ENCODE data around the gene TBX22. TPM values are rescaled to one million over a fixed set of nuclear protein-coding genes. Genes with fewer than 3 reads are reported as not detected.

TBX22 gene, protein sequence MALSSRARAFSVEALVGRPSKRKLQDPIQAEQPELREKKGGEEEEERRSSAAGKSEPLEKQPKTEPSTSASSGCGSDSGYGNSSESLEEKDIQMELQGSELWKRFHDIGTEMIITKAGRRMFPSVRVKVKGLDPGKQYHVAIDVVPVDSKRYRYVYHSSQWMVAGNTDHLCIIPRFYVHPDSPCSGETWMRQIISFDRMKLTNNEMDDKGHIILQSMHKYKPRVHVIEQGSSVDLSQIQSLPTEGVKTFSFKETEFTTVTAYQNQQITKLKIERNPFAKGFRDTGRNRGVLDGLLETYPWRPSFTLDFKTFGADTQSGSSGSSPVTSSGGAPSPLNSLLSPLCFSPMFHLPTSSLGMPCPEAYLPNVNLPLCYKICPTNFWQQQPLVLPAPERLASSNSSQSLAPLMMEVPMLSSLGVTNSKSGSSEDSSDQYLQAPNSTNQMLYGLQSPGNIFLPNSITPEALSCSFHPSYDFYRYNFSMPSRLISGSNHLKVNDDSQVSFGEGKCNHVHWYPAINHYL
- not detected for total RNA-seq

DNA sequence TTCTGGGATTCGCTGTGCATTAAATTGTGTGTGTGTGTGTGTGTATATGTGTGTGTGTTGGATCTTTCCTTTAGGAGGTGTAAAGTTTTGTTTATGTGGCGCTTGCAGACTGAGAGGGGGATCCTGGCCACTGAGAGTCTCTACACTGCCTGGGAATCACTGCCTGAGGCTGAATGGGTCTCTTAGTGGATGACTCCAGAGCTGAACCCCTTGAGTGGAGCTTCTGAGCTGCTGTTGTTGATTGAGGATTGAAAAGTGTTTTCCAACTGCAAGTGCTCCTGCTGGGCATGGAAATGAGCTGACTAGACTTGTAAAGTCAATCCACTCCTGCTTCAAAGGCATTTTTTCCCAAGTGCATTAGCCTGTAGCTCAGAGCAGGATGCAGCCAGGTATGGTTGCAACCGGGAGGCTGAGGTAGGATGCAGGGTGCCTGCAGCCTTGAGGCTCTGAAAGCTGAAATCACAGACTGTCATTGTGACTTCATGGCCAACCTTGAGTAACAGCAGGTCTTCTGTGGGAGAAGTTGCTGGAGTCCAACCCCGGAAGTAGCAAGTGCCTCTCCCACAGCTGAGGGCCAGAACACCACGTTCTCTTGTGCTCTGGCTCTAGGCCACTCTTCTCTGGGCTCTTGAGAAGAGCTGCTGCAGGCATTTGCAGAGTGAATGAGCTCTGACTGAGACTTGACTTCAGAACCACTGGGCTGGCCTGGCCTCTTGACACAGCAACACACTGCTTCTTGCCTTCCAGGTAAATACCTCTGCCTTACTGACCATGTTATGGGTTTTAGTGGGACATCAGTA is at the start of gene TBX22:
TBX22 (plus strand) TSS at position 613 of the 800 bp plus-strand sequence. CDS start 7,517 bp downstream, outside the sequence.
- Mint-ChIP-seq H3K4me1 (ENCODE audit: low read depth) (no peaks in the 10 kb centered on the region), H3K9me3 (no peaks in the 10 kb centered on the region), H3K4me3 (no peak within 1 kb of the TSS), H3K36me3 (ENCODE audit: low read depth) (no peaks in the 10 kb centered on the region), H3K27ac (no peak within 1 kb of the TSS), H3K27me3 (no peaks in the 10 kb centered on the region)
- DNase-seq: no peak
- TF ChIP-seq, protein P1, sequence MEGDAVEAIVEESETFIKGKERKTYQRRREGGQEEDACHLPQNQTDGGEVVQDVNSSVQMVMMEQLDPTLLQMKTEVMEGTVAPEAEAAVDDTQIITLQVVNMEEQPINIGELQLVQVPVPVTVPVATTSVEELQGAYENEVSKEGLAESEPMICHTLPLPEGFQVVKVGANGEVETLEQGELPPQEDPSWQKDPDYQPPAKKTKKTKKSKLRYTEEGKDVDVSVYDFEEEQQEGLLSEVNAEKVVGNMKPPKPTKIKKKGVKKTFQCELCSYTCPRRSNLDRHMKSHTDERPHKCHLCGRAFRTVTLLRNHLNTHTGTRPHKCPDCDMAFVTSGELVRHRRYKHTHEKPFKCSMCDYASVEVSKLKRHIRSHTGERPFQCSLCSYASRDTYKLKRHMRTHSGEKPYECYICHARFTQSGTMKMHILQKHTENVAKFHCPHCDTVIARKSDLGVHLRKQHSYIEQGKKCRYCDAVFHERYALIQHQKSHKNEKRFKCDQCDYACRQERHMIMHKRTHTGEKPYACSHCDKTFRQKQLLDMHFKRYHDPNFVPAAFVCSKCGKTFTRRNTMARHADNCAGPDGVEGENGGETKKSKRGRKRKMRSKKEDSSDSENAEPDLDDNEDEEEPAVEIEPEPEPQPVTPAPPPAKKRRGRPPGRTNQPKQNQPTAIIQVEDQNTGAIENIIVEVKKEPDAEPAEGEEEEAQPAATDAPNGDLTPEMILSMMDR (IDR thresholded peaks at IDR 0.05): no peak
- ATAC-seq: no peak
- POLR2A ChIA-PET: no interaction called here
- CTCF ChIA-PET: no interaction called here
- intact Hi-C loops (cut with micrococcal nuclease): no loop called here

DNA sequence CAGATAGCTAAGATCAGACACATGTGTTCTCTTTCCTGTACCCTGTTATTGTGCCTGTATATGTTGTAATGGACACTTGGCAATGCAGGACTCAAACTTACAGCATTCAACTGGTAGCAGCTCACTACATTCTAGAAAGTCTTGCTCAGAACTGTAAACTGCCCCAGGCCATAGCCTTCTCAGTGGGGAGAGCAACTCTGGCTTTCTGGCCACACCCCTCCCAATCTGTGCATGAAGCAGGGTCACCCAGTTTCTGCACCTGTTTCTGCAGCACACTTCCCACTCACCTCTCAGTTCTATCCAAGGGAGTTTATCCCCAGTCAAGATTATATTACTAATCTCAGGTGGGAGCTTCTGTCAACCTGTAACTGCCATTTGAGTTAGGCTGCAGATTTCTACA is 38.9 kb upstream of the TBX22 start:
- POLR2A ChIA-PET: no interaction called here

DNA sequence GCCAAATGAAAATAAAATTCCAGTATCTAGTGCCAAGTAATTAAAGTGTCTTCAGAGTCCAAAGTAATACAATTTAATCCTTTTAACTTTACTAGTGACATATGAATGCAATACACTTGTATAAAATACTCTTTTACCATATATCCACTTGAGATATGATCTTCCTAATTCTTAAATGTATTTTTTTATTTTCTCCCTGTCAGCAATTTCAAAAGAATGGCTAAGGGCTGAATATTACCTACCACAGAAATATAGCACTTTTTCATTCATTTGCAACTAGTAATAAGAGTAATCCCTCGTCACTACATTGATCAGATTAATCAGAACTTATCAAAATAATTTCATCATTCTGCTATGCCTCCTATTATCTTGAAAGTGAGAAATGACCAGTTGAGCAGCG is 10.1 kb upstream of the TBX22 start:
- no peak for DNase-seq
- ATAC-seq: no peak
- ChIA-PET POLR2A (no interaction called here), CTCF (no interaction called here)
- Mint-ChIP-seq H3K4me1 (ENCODE audit: low read depth) (no peaks in the 10 kb centered on the region), H3K36me3 (ENCODE audit: low read depth) (no peaks in the 10 kb centered on the region), H3K9me3 (no peaks in the 10 kb centered on the region), H3K27me3 (no peaks in the 10 kb centered on the region), H3K27ac (no peak overlapping the region), H3K4me3 (no peak overlapping the region)
- TF ChIP-seq, protein P1 (IDR thresholded peaks at IDR 0.05): no peak
- intact Hi-C loops (cut with micrococcal nuclease): no loop called here

More for the DNA sequence above, 38.9 kb upstream of the TBX22 start:
- Mint-ChIP-seq H3K27ac (no peak overlapping the region), H3K36me3 (ENCODE audit: low read depth) (no peaks in the 10 kb centered on the region), H3K9me3 (no peaks in the 10 kb centered on the region), H3K4me1 (ENCODE audit: low read depth) (no peaks in the 10 kb centered on the region), H3K27me3 (no peaks in the 10 kb centered on the region), H3K4me3 (no peak overlapping the region)
- ATAC-seq (no peak), DNase-seq (no peak)
- TF ChIP-seq, protein P1 (IDR thresholded peaks at IDR 0.05): no peak
- intact Hi-C loops (cut with micrococcal nuclease): no loop called here
- CTCF ChIA-PET: no interaction called here

DNA sequence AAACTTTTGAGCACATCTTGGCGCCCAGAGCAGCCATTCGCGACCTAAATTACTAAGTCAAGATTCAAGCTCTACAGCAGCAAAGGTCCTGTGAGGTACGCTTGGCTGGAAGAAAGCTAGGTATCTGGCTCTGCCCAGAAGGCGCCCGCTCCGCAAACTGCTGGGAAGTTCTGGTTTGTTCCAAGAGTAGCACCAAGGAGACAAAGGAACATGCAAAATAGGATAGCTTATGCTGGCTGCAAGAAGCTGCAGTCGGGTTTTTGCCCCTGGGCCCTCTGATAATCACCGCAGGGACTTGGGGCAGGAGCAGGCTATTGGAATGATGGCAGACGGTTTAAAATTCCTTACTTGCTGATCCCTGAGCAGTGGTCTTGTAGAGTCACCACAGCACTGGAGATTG is 3.0 kb upstream of the TBX22 start:
- POLR2A ChIA-PET: no interaction called here
- intact Hi-C loops (cut with micrococcal nuclease): no loop called here
- H3K36me3 Mint-ChIP-seq (ENCODE audit: low read depth): no peaks in the 10 kb centered on the region
- H3K9me3 Mint-ChIP-seq: no peaks in the 10 kb centered on the region
- ATAC-seq (no peak), DNase-seq (no peak)
- TF ChIP-seq, protein P1 (IDR thresholded peaks at IDR 0.05): no peak
- no peaks in the 10 kb centered on the region for H3K4me1 Mint-ChIP-seq (ENCODE audit: low read depth)
- CTCF ChIA-PET: no interaction called here
- no peak overlapping the region for H3K27ac Mint-ChIP-seq
- H3K4me3 Mint-ChIP-seq: no peak overlapping the region
- no peaks in the 10 kb centered on the region for H3K27me3 Mint-ChIP-seq

DNA sequence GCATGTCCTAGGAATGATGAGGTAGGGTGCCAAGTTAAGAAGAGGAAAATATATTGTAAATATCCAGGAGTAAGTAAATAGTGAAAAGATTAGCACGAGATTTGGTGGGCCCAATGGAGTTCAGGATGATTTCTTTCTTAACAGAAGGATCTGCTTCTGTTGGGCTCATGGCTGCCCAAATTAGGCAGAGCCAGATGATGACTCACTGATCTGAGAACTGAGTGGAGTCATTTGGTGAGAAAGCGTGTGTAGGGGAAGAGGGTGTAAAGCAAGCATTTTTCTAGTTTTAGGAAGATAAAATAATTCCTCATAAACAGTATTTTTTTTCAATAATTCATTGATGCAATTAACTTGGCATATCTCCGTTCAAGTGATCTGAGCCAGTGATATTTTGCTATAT is 1.6 kb downstream of the TBX22 start:
- Mint-ChIP-seq H3K36me3 (ENCODE audit: low read depth) (no peaks in the 10 kb centered on the region), H3K4me1 (ENCODE audit: low read depth) (no peaks in the 10 kb centered on the region), H3K27me3 (no peaks in the 10 kb centered on the region), H3K27ac (no peak overlapping the region), H3K4me3 (no peak overlapping the region), H3K9me3 (no peaks in the 10 kb centered on the region)
- TF ChIP-seq, protein P1 (IDR thresholded peaks at IDR 0.05): no peak
- intact Hi-C loops (cut with micrococcal nuclease): no loop called here
- ATAC-seq (no peak), DNase-seq (no peak)
- CTCF ChIA-PET: no interaction called here
- POLR2A ChIA-PET: no interaction called here

All from activated CD8-positive, alpha-beta T cell treated with anti-CD3 and anti-CD28 coated beads for 36 hours (primary cell).